Epithelial cell of proximal tubule (primary cell): Measurements from ENCODE around the gene GDAP2. TPM values are rescaled to one million over a fixed set of nuclear protein-coding genes. Genes with fewer than 3 reads are reported as not detected.
A peak's percentile ranks its signal among the peaks of the same experiment; 100 is the strongest.

ENCODE experiments used
- DNase-seq: peaks from one replicate; pipeline ENCODE4 v3.0.0-alpha.2; 2011; ENCODE audit warnings: low read depth
- H3K4me3 ChIP-seq: 2 replicates; pipeline ENCODE4 v1.5.1; 2011; ENCODE audit warnings: low read depth, mild to moderate bottlenecking, low read length
- CTCF ChIP-seq: conservative IDR thresholded peaks from 2 replicates; pipeline ENCODE4 v1.5.1; 2012; ENCODE audit warnings: low read depth, mild to moderate bottlenecking, low read length
- total RNA-seq: library from RNA; depleted of rRNA; stranded (reverse); fragments of >200 nt; gene quantifications from 2 replicates; pipeline ENCODE4 v1.2.3, GENCODE V29; 2015

The GDAP2 gene
- total RNA-seq, 1 donor from 2014 or later, result 13.8 TPM

GRCh38 chr1:117830222-117830621, 99.2 kb downstream of the GDAP2 start:
- DNase-seq, result no peak
- H3K4me3 ChIP-seq, result no peak overlapping the region
- no peak for TF ChIP-seq CTCF

GRCh38 chr1:117828201-117828600, 101.2 kb downstream of the GDAP2 start:
- no peak for TF ChIP-seq CTCF
- no peak for DNase-seq
- H3K4me3 ChIP-seq, result no peak overlapping the region

GRCh38 chr1:117826540-117827078, 102.8 kb downstream of the GDAP2 start:
- no peak overlapping the region for H3K4me3 ChIP-seq
- peak; percentile 44 for DNase-seq
- no peak for TF ChIP-seq CTCF

- H3K4me3 ChIP-seq, result no peak overlapping the region
- no peak for TF ChIP-seq CTCF
- DNase-seq, result no peak
Observed at GRCh38 chr1:117826119-117826518, 103.3 kb downstream of the GDAP2 start.

GRCh38 chr1:117825414-117825813, 104.0 kb downstream of the GDAP2 start:
- no peak for TF ChIP-seq CTCF
- no peak overlapping the region for H3K4me3 ChIP-seq
- no peak for DNase-seq

- no peak overlapping the region for H3K4me3 ChIP-seq
- TF ChIP-seq CTCF, result no peak
- no peak for DNase-seq
Observed at GRCh38 chr1:117824616-117825015, 104.8 kb downstream of the GDAP2 start.

- no peak for TF ChIP-seq CTCF
- DNase-seq, result peak; percentile 58
- H3K4me3 ChIP-seq, result no peak overlapping the region
Observed at GRCh38 chr1:117821774-117822482, 107.5 kb downstream of the GDAP2 start.
